Calu3 (cell line): ENCODE data around the gene HIVEP3. TPM values are rescaled to one million over a fixed set of nuclear protein-coding genes. Genes with fewer than 3 reads are reported as not detected.
A peak's percentile ranks its signal among the peaks of the same experiment; 100 is the strongest.

Experiments used
- BruUV-seq: library from RNA; stranded (reverse); fragments of 400-500 nt; replicated peaks from 2 replicates; lab custom pipeline; 2021; lab: Mats Ljungman, UMichigan
- CTCF ChIA-PET: fragments of 300-600 bp; sonication (Branson Sonifier 250); formaldehyde crosslinking; loops from one replicate; lab custom pipeline; 2022; ENCODE audit warnings: antibody characterized with exemption; lab: Charles Lee
- DNase-seq: peaks from one replicate; pipeline ENCODE4 v3.0.0; 2022
- H3K27ac Mint-ChIP-seq: one replicate; pipeline ENCODE4 v1.8.0; 2022; ENCODE audit warnings: mixed read lengths; ENCODE audit not compliant: unreplicated experiment
- H3K27me3 Mint-ChIP-seq: one replicate; pipeline ENCODE4 v1.8.0; 2022; ENCODE audit warnings: mixed read lengths; ENCODE audit not compliant: unreplicated experiment
- H3K36me3 Mint-ChIP-seq: one replicate; pipeline ENCODE4 v1.8.0; 2022; ENCODE audit warnings: mild to moderate bottlenecking, moderate library complexity, mixed read lengths; ENCODE audit not compliant: insufficient read depth, unreplicated experiment
- H3K4me1 Mint-ChIP-seq: one replicate; pipeline ENCODE4 v1.8.0; 2022; ENCODE audit warnings: mild to moderate bottlenecking, low read depth, mixed read lengths; ENCODE audit not compliant: unreplicated experiment
- H3K4me3 Mint-ChIP-seq: one replicate; pipeline ENCODE4 v1.8.0; 2022; ENCODE audit warnings: mild to moderate bottlenecking, low read depth, moderate library complexity, mixed read lengths; ENCODE audit not compliant: unreplicated experiment
- H3K9me3 Mint-ChIP-seq: one replicate; pipeline ENCODE4 v1.8.0; 2022; ENCODE audit warnings: low read depth, mixed read lengths; ENCODE audit not compliant: unreplicated experiment
- CTCF ChIP-seq: fragments of 200-600 bp; IDR thresholded peaks from one replicate; pipeline ENCODE4 v1.8.0; 2022; ENCODE audit warnings: antibody characterized with exemption; ENCODE audit not compliant: unreplicated experiment
- intact Hi-C: fragments of 100-400 bp; cut with micrococcal nuclease; formaldehyde crosslinking; loops from one replicate; pipeline ENCODE4 v1.10.0; 2022; ENCODE audit not compliant: unreplicated experiment
- total RNA-seq: library from RNA; stranded (reverse); gene quantifications from 2 replicates; pipeline ENCODE4 v1.2.3, GENCODE V29; 2022

HIVEP3 gene
- total RNA-seq, 1 experiment from 2014 or later, result 9.0 TPM

GRCh38 chr1:41662765-41663437 lies 255.8 kb downstream of the HIVEP3 start:
- no peak for TF ChIP-seq CTCF
- CTCF ChIA-PET, result interaction anchor here (1.1 to 1.5 kb wide), 2 partner anchors 9 to 257 kb away, joined by 3 to 4 read pairs; no protein-coding TSS in a partner anchor
- Mint-ChIP-seq H3K27me3 (peaks cover 14% of the 10 kb centered on the region), H3K4me3 (peak overlapping the region; percentile 85), H3K36me3 (peaks cover 13% of the 10 kb centered on the region), H3K4me1 (peaks cover 38% of the 10 kb centered on the region), H3K27ac (no peak overlapping the region), H3K9me3 (no peaks in the 10 kb centered on the region)
- no TSS peak for BruUV-seq
- intact Hi-C loops, result no loop called here
- peak; percentile 48 for DNase-seq

- Mint-ChIP-seq H3K27me3 (peaks cover 14% of the 10 kb centered on the region), H3K4me1 (peaks cover 31% of the 10 kb centered on the region), H3K27ac (no peak overlapping the region), H3K9me3 (no peaks in the 10 kb centered on the region), H3K36me3 (peaks cover 13% of the 10 kb centered on the region), H3K4me3 (peak overlapping the region; percentile 85)
- CTCF ChIA-PET, result interaction anchor here (0.5 to 1.5 kb wide), 4 partner anchors 10 to 373 kb away, joined by 3 to 4 read pairs (median 4); no protein-coding TSS in a partner anchor
- no peak for TF ChIP-seq CTCF
- TSS peak; percentile 76 for BruUV-seq
- intact Hi-C loops, result no loop called here
- peak; percentile 64 for DNase-seq
These were observed 256.5 kb downstream of the HIVEP3 start for GRCh38 chr1:41662061-41662764.

- Mint-ChIP-seq H3K4me1 (peaks cover 25% of the 10 kb centered on the region), H3K27ac (no peak overlapping the region), H3K36me3 (peaks cover 13% of the 10 kb centered on the region), H3K4me3 (peak overlapping the region; percentile 85), H3K27me3 (peaks cover 14% of the 10 kb centered on the region), H3K9me3 (no peaks in the 10 kb centered on the region)
- no peak for TF ChIP-seq CTCF
- CTCF ChIA-PET, result interaction anchor here (0.5 to 1.1 kb wide), 3 partner anchors 57 to 374 kb away, joined by 3 to 4 read pairs (median 3); no protein-coding TSS in a partner anchor
- no TSS peak for BruUV-seq
- intact Hi-C loops, result no loop called here
- no peak for DNase-seq
These were observed 257.2 kb downstream of the HIVEP3 start for GRCh38 chr1:41661428-41662060.

GRCh38 chr1:41660570-41661427 lies 257.9 kb downstream of the HIVEP3 start:
- Mint-ChIP-seq H3K27ac (no peak overlapping the region), H3K9me3 (no peaks in the 10 kb centered on the region), H3K4me1 (peaks cover 18% of the 10 kb centered on the region), H3K27me3 (peaks cover 14% of the 10 kb centered on the region), H3K36me3 (peaks cover 13% of the 10 kb centered on the region), H3K4me3 (peak overlapping the region; percentile 85)
- CTCF ChIA-PET, result no interaction called here
- DNase-seq, result no peak
- TF ChIP-seq CTCF, result no peak
- BruUV-seq, result TSS peak; percentile 75
- intact Hi-C loops, result no loop called here
